Progenitor cell of endocrine pancreas (in vitro differentiated cells): Measurements from ENCODE around the gene PHAF1. TPM values are rescaled to one million over a fixed set of nuclear protein-coding genes. Genes with fewer than 3 reads are reported as not detected.

Source experiments
- DNase-seq: peaks from one replicate; pipeline ENCODE4 v3.0.0; 2021; ENCODE audit warnings: low spot score; ENCODE audit not compliant: unreplicated experiment
- H3K27ac Mint-ChIP-seq: 2 replicates; pipeline ENCODE4 v1.8.0; 2021; ENCODE audit warnings: mild to moderate bottlenecking, moderate library complexity, mixed read lengths
- H3K27me3 Mint-ChIP-seq: 2 replicates; pipeline ENCODE4 v1.8.0; 2021; ENCODE audit warnings: mixed read lengths
- H3K36me3 Mint-ChIP-seq: 2 replicates; pipeline ENCODE4 v1.8.0; 2022; ENCODE audit warnings: mixed read lengths; ENCODE audit not compliant: insufficient read depth
- H3K4me1 Mint-ChIP-seq: 2 replicates; pipeline ENCODE4 v1.8.0; 2021; ENCODE audit warnings: low read depth, mixed read lengths
- H3K4me3 Mint-ChIP-seq: 2 replicates; pipeline ENCODE4 v1.8.0; 2021; ENCODE audit warnings: low read depth, mild to moderate bottlenecking, moderate library complexity, mixed read lengths
- H3K9me3 Mint-ChIP-seq: 2 replicates; pipeline ENCODE4 v1.8.0; 2021; ENCODE audit warnings: low read depth, mixed read lengths
- total RNA-seq: library from RNA; stranded (reverse); gene quantifications from 2 replicates; pipeline ENCODE4 v1.2.1, GENCODE V29; 2021
- TF ChIP-seq, protein P1 (sequence below): fragments of 200-600 bp; sonication (generic); IDR thresholded peaks from one replicate; pipeline ENCODE4 v1.5.0; 2021; ENCODE audit warnings: antibody characterized with exemption, mild to moderate bottlenecking; ENCODE audit not compliant: unreplicated experiment

PHAF1 gene
- total RNA-seq, 1 donor from 2014 or later = 21.0 TPM

DNA sequence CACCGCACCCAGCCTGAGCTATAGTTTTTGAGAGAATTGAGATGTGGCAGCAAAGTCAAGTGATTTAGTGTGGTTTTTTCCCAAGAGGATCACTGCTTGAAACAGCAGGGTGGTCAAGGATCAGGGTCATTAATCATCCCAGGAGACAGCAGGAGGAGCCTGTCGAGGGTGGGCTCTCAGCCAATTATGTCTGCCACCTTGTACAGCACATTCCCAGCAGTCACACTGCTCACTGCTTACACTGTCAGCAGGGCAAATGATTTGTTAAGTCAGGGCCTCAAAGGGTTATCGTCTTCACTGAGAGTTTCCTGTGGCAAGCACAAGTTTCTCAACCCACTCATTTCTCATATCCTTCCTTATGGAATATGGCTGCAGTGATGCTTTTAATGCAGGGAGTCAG lies 27.9 kb downstream of the PHAF1 start:
- Mint-ChIP-seq H3K4me1 (no peaks in the 10 kb centered on the region), H3K4me3 (no peak overlapping the region), H3K36me3 (peaks cover 17% of the 10 kb centered on the region), H3K27ac (no peak overlapping the region), H3K27me3 (no peaks in the 10 kb centered on the region), H3K9me3 (no peaks in the 10 kb centered on the region)
- TF ChIP-seq, protein P1, sequence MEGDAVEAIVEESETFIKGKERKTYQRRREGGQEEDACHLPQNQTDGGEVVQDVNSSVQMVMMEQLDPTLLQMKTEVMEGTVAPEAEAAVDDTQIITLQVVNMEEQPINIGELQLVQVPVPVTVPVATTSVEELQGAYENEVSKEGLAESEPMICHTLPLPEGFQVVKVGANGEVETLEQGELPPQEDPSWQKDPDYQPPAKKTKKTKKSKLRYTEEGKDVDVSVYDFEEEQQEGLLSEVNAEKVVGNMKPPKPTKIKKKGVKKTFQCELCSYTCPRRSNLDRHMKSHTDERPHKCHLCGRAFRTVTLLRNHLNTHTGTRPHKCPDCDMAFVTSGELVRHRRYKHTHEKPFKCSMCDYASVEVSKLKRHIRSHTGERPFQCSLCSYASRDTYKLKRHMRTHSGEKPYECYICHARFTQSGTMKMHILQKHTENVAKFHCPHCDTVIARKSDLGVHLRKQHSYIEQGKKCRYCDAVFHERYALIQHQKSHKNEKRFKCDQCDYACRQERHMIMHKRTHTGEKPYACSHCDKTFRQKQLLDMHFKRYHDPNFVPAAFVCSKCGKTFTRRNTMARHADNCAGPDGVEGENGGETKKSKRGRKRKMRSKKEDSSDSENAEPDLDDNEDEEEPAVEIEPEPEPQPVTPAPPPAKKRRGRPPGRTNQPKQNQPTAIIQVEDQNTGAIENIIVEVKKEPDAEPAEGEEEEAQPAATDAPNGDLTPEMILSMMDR = no peak
- DNase-seq = no peak

DNA sequence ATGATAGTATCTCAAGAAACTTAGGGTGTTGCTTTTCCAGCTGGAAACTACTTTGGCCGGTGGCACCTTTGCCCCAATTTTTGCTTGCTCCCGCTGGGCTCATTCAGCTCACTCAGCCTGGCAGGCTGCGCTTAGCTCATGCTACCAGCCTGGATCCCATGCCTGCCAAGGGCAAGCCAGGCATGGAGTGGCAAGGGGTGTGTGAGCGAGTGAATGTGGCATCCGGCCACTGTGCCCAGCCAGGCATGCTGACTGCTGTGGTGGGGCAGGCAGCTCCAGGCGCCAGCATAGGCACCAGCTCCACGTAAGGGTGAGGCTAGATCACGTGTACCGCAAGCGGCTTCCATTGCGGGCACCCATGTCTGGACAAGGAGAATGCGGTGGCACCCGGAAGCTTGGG lies 31.6 kb downstream of the PHAF1 start:
- no peak for DNase-seq
- no peak overlapping the region for H3K27ac Mint-ChIP-seq
- peaks cover 12% of the 10 kb centered on the region for H3K36me3 Mint-ChIP-seq
- H3K27me3 Mint-ChIP-seq = no peaks in the 10 kb centered on the region
- no peaks in the 10 kb centered on the region for H3K4me1 Mint-ChIP-seq
- TF ChIP-seq, protein P1 = no peak
- no peaks in the 10 kb centered on the region for H3K9me3 Mint-ChIP-seq
- no peak overlapping the region for H3K4me3 Mint-ChIP-seq

DNA sequence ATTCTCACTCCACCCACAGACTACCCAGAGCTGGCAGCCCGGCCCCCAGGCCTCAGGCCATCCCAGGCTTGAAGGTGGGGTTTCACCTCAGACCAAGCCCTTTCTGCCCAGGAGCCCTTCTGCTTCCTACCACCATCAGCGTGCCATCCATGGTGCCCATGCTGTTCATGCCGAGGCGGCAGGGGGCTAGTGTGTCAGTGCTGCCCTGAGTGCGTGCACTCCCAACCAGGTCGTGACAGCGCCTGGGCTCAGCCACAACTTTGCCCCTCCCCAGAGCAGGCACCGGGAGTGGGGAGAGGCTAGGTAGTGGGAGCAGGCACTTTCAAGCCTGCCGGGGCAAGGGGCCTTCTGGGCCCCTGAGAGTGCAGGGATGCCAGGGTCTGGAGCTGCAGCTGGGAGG lies 32.6 kb downstream of the PHAF1 start:
- no peak for DNase-seq
- TF ChIP-seq, protein P1 = no peak
- H3K4me3 Mint-ChIP-seq = no peak overlapping the region
- no peaks in the 10 kb centered on the region for H3K9me3 Mint-ChIP-seq
- no peak overlapping the region for H3K27ac Mint-ChIP-seq
- H3K36me3 Mint-ChIP-seq = peaks cover 12% of the 10 kb centered on the region
- H3K4me1 Mint-ChIP-seq = no peaks in the 10 kb centered on the region
- H3K27me3 Mint-ChIP-seq = no peaks in the 10 kb centered on the region

DNA sequence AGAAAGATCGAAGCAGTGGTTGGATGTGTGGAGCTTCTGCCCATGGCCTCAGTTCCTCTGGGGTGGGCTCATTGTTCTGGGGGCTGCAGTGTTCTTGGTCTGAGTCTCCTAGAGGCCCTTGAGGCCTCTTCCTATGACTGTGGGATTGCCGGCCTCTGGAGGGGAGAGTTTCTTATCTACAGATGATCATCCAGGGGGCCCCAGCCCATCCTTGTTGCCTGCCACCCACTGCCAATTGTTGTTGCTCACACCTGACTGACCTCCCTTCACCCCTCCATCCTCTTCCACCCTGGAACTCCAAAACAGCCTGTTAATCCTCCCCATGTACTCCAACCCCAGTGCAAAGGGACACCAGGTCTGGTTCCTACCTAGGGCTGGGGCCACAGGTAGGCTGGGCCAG lies 35.2 kb downstream of the PHAF1 start:
- Mint-ChIP-seq H3K27me3 (peaks cover 6% of the 10 kb centered on the region), H3K4me3 (no peak overlapping the region), H3K4me1 (no peaks in the 10 kb centered on the region), H3K9me3 (no peaks in the 10 kb centered on the region), H3K27ac (no peak overlapping the region), H3K36me3 (peaks cover 22% of the 10 kb centered on the region)
- DNase-seq = no peak
- TF ChIP-seq, protein P1 = no peak

DNA sequence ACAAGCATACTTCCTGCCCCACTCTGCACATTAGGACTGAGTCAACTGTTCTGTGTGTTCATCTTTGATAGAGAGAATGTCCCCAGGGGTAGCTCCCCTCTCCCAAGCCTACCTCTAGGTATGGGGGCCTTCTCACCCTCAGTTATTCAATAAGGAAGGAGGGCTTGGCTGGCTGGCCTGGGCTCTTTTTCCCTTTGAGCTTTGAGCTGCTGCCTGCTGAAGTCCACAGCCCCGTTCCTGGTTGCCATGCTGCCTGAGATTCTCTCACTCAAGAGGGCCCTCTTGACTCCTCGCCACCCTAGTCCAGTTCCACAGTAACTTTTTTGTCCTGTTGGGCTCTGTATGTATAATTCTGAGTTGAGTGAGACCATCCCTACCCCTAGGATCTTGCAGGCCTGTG lies 36.0 kb downstream of the PHAF1 start:
- no peak for DNase-seq
- no peaks in the 10 kb centered on the region for H3K9me3 Mint-ChIP-seq
- TF ChIP-seq, protein P1 = no peak
- peaks cover 6% of the 10 kb centered on the region for H3K27me3 Mint-ChIP-seq
- no peak overlapping the region for H3K4me3 Mint-ChIP-seq
- peaks cover 17% of the 10 kb centered on the region for H3K36me3 Mint-ChIP-seq
- no peaks in the 10 kb centered on the region for H3K4me1 Mint-ChIP-seq
- H3K27ac Mint-ChIP-seq = no peak overlapping the region
